IPS-20b (cell line): Measurements from ENCODE around the gene TMC5.
"Not testable (repeated sequence)": the region's sequence is repeated elsewhere in the genome, so short reads cannot be mapped to it uniquely, and the experiment has no call there.

ENCODE experiments used
- H3K27ac ChIP-seq: one replicate; pipeline ENCODE4 v1.5.1; 2013; ENCODE audit warnings: low read length
- H3K27me3 ChIP-seq: 2 replicates; pipeline ENCODE4 v1.6.1; 2013; ENCODE audit warnings: mild to moderate bottlenecking, low read length, inconsistent platforms; ENCODE audit not compliant: insufficient read depth
- H3K36me3 ChIP-seq: 2 replicates; pipeline ENCODE4 v1.6.1; 2013; ENCODE audit warnings: low read depth, mild to moderate bottlenecking, inconsistent platforms, low read length, moderate library complexity; ENCODE audit not compliant: insufficient read depth
- H3K4me1 ChIP-seq: 2 replicates; pipeline ENCODE4 v1.6.1; 2013; ENCODE audit warnings: mild to moderate bottlenecking, control low read depth, inconsistent platforms, low read length, moderate library complexity; ENCODE audit not compliant: insufficient read depth
- H3K4me3 ChIP-seq: 2 replicates; pipeline ENCODE4 v1.5.1; 2013; ENCODE audit warnings: mild to moderate bottlenecking, low read length, inconsistent platforms
- H3K9ac ChIP-seq: 2 replicates; pipeline ENCODE4 v1.6.1; 2013; ENCODE audit warnings: low read depth, mild to moderate bottlenecking, inconsistent platforms, low read length, moderate library complexity
- H3K9me3 ChIP-seq: 2 replicates; pipeline ENCODE4 v1.6.1; 2013; ENCODE audit warnings: mild to moderate bottlenecking, low read depth, low read length, inconsistent platforms; ENCODE audit not compliant: insufficient read depth

TMC5 gene

GRCh38 chr16:19384656-19385055, 33.0 kb upstream of the TMC5 start:
- no peaks in the 10 kb centered on the region for H3K36me3 ChIP-seq
- no peaks in the 10 kb centered on the region for H3K27me3 ChIP-seq
- no peak overlapping the region for H3K4me3 ChIP-seq
- H3K27ac ChIP-seq = no peak overlapping the region
- no peaks in the 10 kb centered on the region for H3K9me3 ChIP-seq
- H3K4me1 ChIP-seq = no peaks in the 10 kb centered on the region
- H3K9ac ChIP-seq = no peak overlapping the region

- H3K9me3 ChIP-seq = no peaks in the 10 kb centered on the region
- H3K36me3 ChIP-seq = no peaks in the 10 kb centered on the region
- H3K9ac ChIP-seq = no peak overlapping the region
- H3K27ac ChIP-seq = no peak overlapping the region
- no peaks in the 10 kb centered on the region for H3K4me1 ChIP-seq
- no peaks in the 10 kb centered on the region for H3K27me3 ChIP-seq
- H3K4me3 ChIP-seq = no peak overlapping the region
These were observed 31.2 kb upstream of the TMC5 start for GRCh38 chr16:19386525-19386924.

GRCh38 chr16:19389246-19389645, 28.4 kb upstream of the TMC5 start:
- no peaks in the 10 kb centered on the region for H3K9me3 ChIP-seq
- no peak overlapping the region for H3K4me3 ChIP-seq
- H3K4me1 ChIP-seq = no peaks in the 10 kb centered on the region
- H3K9ac ChIP-seq = no peak overlapping the region
- no peaks in the 10 kb centered on the region for H3K27me3 ChIP-seq
- H3K27ac ChIP-seq = no peak overlapping the region
- H3K36me3 ChIP-seq = no peaks in the 10 kb centered on the region

- not testable (repeated sequence) for H3K27me3 ChIP-seq, H3K9me3 ChIP-seq, H3K27ac ChIP-seq
These were observed 26.4 kb upstream of the TMC5 start for GRCh38 chr16:19391185-19391776.

GRCh38 chr16:19392352-19392751, 25.3 kb upstream of the TMC5 start:
- Histone ChIP-seq H3K4me3 (no peak overlapping the region), H3K9ac (no peak overlapping the region), H3K36me3 (no peaks in the 10 kb centered on the region), H3K4me1 (no peaks in the 10 kb centered on the region), H3K27me3 (no peaks in the 10 kb centered on the region), H3K27ac (no peak overlapping the region), H3K9me3 (no peaks in the 10 kb centered on the region)

More at GRCh38 chr16:19391185-19391776, 26.4 kb upstream of the TMC5 start:
- H3K9ac ChIP-seq, H3K4me3 ChIP-seq, H3K4me1 ChIP-seq, H3K36me3 ChIP-seq: not testable (repeated sequence)

GRCh38 chr16:19393226-19394111, 24.2 kb upstream of the TMC5 start:
- H3K27ac ChIP-seq = no peak overlapping the region
- no peak overlapping the region for H3K4me3 ChIP-seq
- H3K4me1 ChIP-seq = no peaks in the 10 kb centered on the region
- H3K27me3 ChIP-seq = no peaks in the 10 kb centered on the region
- H3K36me3 ChIP-seq = no peaks in the 10 kb centered on the region
- H3K9ac ChIP-seq = no peak overlapping the region
- H3K9me3 ChIP-seq = no peaks in the 10 kb centered on the region

GRCh38 chr16:19395646-19396267, 21.9 kb upstream of the TMC5 start:
- not testable (repeated sequence) for H3K4me1 ChIP-seq, H3K27me3 ChIP-seq, H3K36me3 ChIP-seq, H3K9me3 ChIP-seq, H3K9ac ChIP-seq, H3K4me3 ChIP-seq, H3K27ac ChIP-seq

GRCh38 chr16:19396555-19397011, 21.1 kb upstream of the TMC5 start:
- H3K27ac ChIP-seq = no peak overlapping the region
- H3K9ac ChIP-seq = no peak overlapping the region
- no peaks in the 10 kb centered on the region for H3K27me3 ChIP-seq
- H3K4me3 ChIP-seq = no peak overlapping the region
- peaks cover 8% of the 10 kb centered on the region for H3K9me3 ChIP-seq
- H3K4me1 ChIP-seq = no peaks in the 10 kb centered on the region
- H3K36me3 ChIP-seq = no peaks in the 10 kb centered on the region

GRCh38 chr16:19397373-19397772, 20.3 kb upstream of the TMC5 start:
- H3K27ac ChIP-seq, H3K4me3 ChIP-seq, H3K9ac ChIP-seq, H3K4me1 ChIP-seq, H3K27me3 ChIP-seq, H3K36me3 ChIP-seq: not testable (repeated sequence)
- peaks cover 16% of the 10 kb centered on the region for H3K9me3 ChIP-seq

GRCh38 chr16:19400711-19401110, 17.0 kb upstream of the TMC5 start:
- Histone ChIP-seq H3K36me3 (no peaks in the 10 kb centered on the region), H3K27me3 (no peaks in the 10 kb centered on the region), H3K4me1 (no peaks in the 10 kb centered on the region), H3K27ac (no peak overlapping the region), H3K4me3 (no peak overlapping the region), H3K9ac (no peak overlapping the region), H3K9me3 (peaks cover 17% of the 10 kb centered on the region)

GRCh38 chr16:19406891-19407491, 10.7 kb upstream of the TMC5 start:
- H3K9me3 ChIP-seq = peaks cover 23% of the 10 kb centered on the region; the same call in 1 of the 2 replicates
- no peak overlapping the region for H3K9ac ChIP-seq
- peaks cover 20% of the 10 kb centered on the region for H3K27me3 ChIP-seq
- no peak overlapping the region for H3K4me3 ChIP-seq
- no peak overlapping the region for H3K27ac ChIP-seq
- H3K4me1 ChIP-seq = peaks cover 3% of the 10 kb centered on the region; the same call in 1 of the 2 replicates
- no peaks in the 10 kb centered on the region for H3K36me3 ChIP-seq
